PC-3 (cell line): ENCODE results near the gene C5AR2. TPM values are rescaled to one million over a fixed set of nuclear protein-coding genes. Genes with fewer than 3 reads are reported as not detected.

Source experiments
- ATAC-seq: fragments of 200-7000 bp; cut with Tn5 transposase; 2 replicates; pipeline ENCODE4 v1.9.1; 2020; ENCODE audit warnings: mild to moderate bottlenecking, moderate library complexity
- BruUV-seq: library from RNA; stranded (reverse); fragments of 400-500 nt; replicated peaks from 2 replicates; lab custom pipeline; 2021; lab: Mats Ljungman, UMichigan
- CTCF ChIA-PET: fragments of 300-600 bp; sonication (Branson Sonifier 250); formaldehyde crosslinking; loops from one replicate; lab custom pipeline; 2022; ENCODE audit warnings: antibody characterized with exemption; lab: Charles Lee
- POLR2A ChIA-PET: fragments of 300-600 bp; sonication (Branson Sonifier 250); formaldehyde crosslinking; loops from one replicate; lab custom pipeline; 2022; ENCODE audit warnings: antibody characterized with exemption; ENCODE audit not compliant: unreplicated experiment; lab: Charles Lee
- DNase-seq: peaks from one replicate; pipeline ENCODE4 v3.0.0-alpha.2; 2015
- H2AFZ ChIP-seq: fragments of 300-600 bp; sonication (generic); 2 replicates; pipeline ENCODE4 v1.6.0; 2016; ENCODE audit warnings: antibody characterized with exemption, low read length
- H3F3A ChIP-seq: fragments of 300-600 bp; sonication (generic); one replicate; pipeline ENCODE4 v1.6.0; 2017; ENCODE audit warnings: antibody characterized with exemption, low read length, control low read depth, mild to moderate bottlenecking; ENCODE audit not compliant: unreplicated experiment
- H3K27ac ChIP-seq: fragments of 300-600 bp; sonication (generic); 2 replicates; pipeline ENCODE4 v1.5.1; 2016; ENCODE audit warnings: mild to moderate bottlenecking, low read length
- H3K27me3 ChIP-seq: fragments of 300-600 bp; sonication (generic); 2 replicates; pipeline ENCODE4 v1.6.1; 2016; ENCODE audit warnings: low read length, mixed read lengths
- H3K36me3 ChIP-seq: fragments of 300-600 bp; sonication (generic); 2 replicates; pipeline ENCODE4 v1.6.1; 2016; ENCODE audit warnings: low read depth, mixed run types, low read length, mixed read lengths
- H3K4me1 ChIP-seq: fragments of 300-600 bp; sonication (generic); 2 replicates; pipeline ENCODE4 v1.5.1; 2016; ENCODE audit warnings: low read length; ENCODE audit not compliant: insufficient read depth
- H3K4me2 ChIP-seq: fragments of 300-600 bp; sonication (generic); 2 replicates; pipeline ENCODE4 v1.6.0; 2016; ENCODE audit warnings: low read length
- H3K4me3 ChIP-seq: fragments of 300-600 bp; sonication (generic); 2 replicates; pipeline ENCODE4 v1.5.1; 2016; ENCODE audit warnings: mild to moderate bottlenecking, low read length, mixed read lengths
- H3K79me2 ChIP-seq: fragments of 300-600 bp; sonication (generic); 2 replicates; pipeline ENCODE4 v1.6.1; 2017; ENCODE audit warnings: low read length, mixed read lengths
- H3K9ac ChIP-seq: fragments of 300-600 bp; sonication (generic); 2 replicates; pipeline ENCODE4 v1.6.0; 2016; ENCODE audit warnings: mild to moderate bottlenecking, low read length
- H3K9me2 ChIP-seq: fragments of 300-600 bp; sonication (generic); replicated peaks from 2 replicates; pipeline ENCODE4 v1.6.1; 2016; ENCODE audit warnings: mixed run types, low read length, mixed read lengths
- H3K9me3 ChIP-seq: fragments of 300-600 bp; sonication (generic); 2 replicates; pipeline ENCODE4 v1.6.1; 2016; ENCODE audit warnings: low read length, mixed read lengths
- H4K20me1 ChIP-seq: fragments of 300-600 bp; sonication (generic); 2 replicates; pipeline ENCODE4 v1.6.1; 2016; ENCODE audit warnings: low read length, mixed read lengths
- EZH2 ChIP-seq: fragments of 300-600 bp; sonication (generic); IDR thresholded peaks from one replicate; pipeline ENCODE4 v1.6.1; 2017; ENCODE audit warnings: antibody characterized with exemption, mild to moderate bottlenecking, low read length; ENCODE audit not compliant: unreplicated experiment
- EZH2phosphoT487 ChIP-seq: fragments of 300-600 bp; sonication (generic); IDR thresholded peaks from 2 replicates; pipeline ENCODE4 v1.6.1; 2018; ENCODE audit warnings: mild to moderate bottlenecking, antibody characterized with exemption, low read length, borderline replicate concordance
- intact Hi-C: fragments of 100-400 bp; cut with micrococcal nuclease; formaldehyde crosslinking; loops from 2 replicates; pipeline ENCODE4 v1.9.0; 2023
- total RNA-seq: library from RNA; depleted of rRNA; stranded (reverse); fragments of >200 nt; gene quantifications from 2 replicates; pipeline ENCODE4 v1.2.3, GENCODE V29; 2014
- TF ChIP-seq, protein P1 (sequence below): fragments of 300-600 bp; sonication (generic); conservative IDR thresholded peaks from 2 replicates; pipeline ENCODE4 v1.5.1; 2017; ENCODE audit warnings: antibody characterized with exemption, low read depth, mild to moderate bottlenecking, low read length

C5AR2 gene
- total RNA-seq, 1 experiment from 2014 or later, result not detected

DNA sequence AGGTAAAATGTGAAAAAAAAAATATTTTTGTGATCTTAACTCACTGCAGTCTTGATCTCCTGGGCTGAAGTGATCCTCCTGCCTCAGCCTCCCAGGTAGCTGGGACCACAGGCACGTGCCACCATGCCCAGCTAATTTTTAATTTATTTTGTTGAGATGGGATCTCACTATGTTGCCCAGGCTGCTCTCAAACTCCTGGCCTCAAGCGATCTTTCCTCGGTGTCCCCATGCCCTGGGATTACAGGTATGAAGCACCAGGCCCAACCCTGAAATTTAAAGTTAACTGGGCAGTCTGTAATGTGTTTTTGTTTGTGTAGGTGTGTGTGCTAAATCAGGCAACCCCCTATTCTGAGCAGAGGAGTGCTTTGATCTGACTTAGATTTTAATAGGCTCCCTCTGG, 25.7 kb upstream of the C5AR2 start:
- POLR2A ChIA-PET, result no interaction called here
- no peaks in the 10 kb centered on the region for H3K9me3 ChIP-seq
- H3K27me3 ChIP-seq, result no peaks in the 10 kb centered on the region
- no peak for ATAC-seq
- no TSS peak for BruUV-seq
- H3K9me2 ChIP-seq, result no peaks in the 10 kb centered on the region
- H3K4me2 ChIP-seq, result no peak overlapping the region
- no peak overlapping the region for H3K27ac ChIP-seq
- CTCF ChIA-PET, result no interaction called here
- H4K20me1 ChIP-seq, result no peaks in the 10 kb centered on the region
- no peak overlapping the region for H2AFZ ChIP-seq
- no peak overlapping the region for H3K4me3 ChIP-seq
- H3K4me1 ChIP-seq, result no peaks in the 10 kb centered on the region
- no peaks in the 10 kb centered on the region for H3K36me3 ChIP-seq
- H3F3A ChIP-seq, result no peaks in the 10 kb centered on the region
- H3K9ac ChIP-seq, result no peak overlapping the region
- intact Hi-C loops, result loop anchor here (5.0 kb wide), 1 partner anchor 41 kb away; the partner anchor contains the start of gene DHX34
- DNase-seq, result no peak
- TF ChIP-seq EZH2 (no peak), EZH2phosphoT487 (no peak)
- TF ChIP-seq, protein P1, sequence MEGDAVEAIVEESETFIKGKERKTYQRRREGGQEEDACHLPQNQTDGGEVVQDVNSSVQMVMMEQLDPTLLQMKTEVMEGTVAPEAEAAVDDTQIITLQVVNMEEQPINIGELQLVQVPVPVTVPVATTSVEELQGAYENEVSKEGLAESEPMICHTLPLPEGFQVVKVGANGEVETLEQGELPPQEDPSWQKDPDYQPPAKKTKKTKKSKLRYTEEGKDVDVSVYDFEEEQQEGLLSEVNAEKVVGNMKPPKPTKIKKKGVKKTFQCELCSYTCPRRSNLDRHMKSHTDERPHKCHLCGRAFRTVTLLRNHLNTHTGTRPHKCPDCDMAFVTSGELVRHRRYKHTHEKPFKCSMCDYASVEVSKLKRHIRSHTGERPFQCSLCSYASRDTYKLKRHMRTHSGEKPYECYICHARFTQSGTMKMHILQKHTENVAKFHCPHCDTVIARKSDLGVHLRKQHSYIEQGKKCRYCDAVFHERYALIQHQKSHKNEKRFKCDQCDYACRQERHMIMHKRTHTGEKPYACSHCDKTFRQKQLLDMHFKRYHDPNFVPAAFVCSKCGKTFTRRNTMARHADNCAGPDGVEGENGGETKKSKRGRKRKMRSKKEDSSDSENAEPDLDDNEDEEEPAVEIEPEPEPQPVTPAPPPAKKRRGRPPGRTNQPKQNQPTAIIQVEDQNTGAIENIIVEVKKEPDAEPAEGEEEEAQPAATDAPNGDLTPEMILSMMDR, result no peak
- H3K79me2 ChIP-seq, result no peaks in the 10 kb centered on the region

DNA sequence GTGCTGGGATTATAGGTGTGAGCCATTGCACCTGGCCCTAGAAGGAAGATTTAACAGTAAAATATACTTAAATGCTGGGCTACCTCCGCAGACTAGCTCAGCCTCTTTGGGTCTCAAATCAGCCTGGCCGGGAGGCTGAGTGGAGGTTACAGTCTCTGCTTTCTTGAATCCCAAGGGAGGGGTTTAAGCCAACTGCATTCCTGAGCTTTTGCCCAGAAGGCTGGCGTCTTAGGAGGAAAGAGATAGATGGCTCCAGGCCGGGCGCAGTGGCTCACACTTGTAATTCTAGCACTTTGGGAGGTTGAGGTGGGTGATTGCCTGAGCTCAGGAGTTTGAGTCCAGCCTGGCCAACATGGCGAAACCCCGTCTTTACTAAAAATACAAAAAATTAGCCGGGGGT, 22.9 kb upstream of the C5AR2 start:
- ChIA-PET CTCF (no interaction called here), POLR2A (no interaction called here)
- Histone ChIP-seq H3K27me3 (no peaks in the 10 kb centered on the region), H3K79me2 (no peaks in the 10 kb centered on the region), H3K9me2 (no peaks in the 10 kb centered on the region), H3K9ac (no peak overlapping the region), H3K27ac (no peak overlapping the region), H3K9me3 (no peaks in the 10 kb centered on the region), H3K4me3 (no peak overlapping the region), H3K4me2 (no peak overlapping the region), H4K20me1 (no peaks in the 10 kb centered on the region), H3K36me3 (no peaks in the 10 kb centered on the region), H3K4me1 (no peaks in the 10 kb centered on the region), H2AFZ (no peak overlapping the region), H3F3A (no peaks in the 10 kb centered on the region)
- no TSS peak for BruUV-seq
- ATAC-seq (no peak), DNase-seq (no peak)
- no peak for TF ChIP-seq EZH2
- intact Hi-C loops, result loop anchor here (5.0 kb wide), 1 partner anchor 38 kb away; the partner anchor contains the start of gene DHX34

DNA sequence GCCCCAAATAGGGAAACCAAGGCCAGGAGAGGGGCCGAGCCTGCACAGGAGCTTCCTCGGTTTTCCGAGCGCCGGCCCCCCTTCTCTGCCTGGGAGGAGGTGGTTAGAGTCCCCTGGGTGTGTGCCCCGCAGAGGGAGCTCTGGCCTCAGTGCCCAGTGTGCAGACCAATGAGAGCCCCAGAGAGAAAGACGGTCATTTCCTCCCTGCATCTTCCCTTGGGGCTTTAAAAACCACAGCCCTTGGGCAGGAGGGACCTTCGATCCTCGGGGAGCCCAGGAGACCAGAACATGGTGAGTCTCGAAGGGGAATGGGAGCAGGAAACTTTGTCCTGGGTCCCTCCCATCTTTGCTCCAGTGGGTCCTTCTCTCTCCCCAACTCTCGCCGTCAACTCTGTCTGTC, 22.4 kb upstream of the C5AR2 start, which contains the start of gene C5AR1:
Gene C5AR1, plus strand, starts transcription at position 254 of the 400 bp plus-strand sequence. Its CDS starts 35 bp downstream, at position 289.
- no peaks in the 10 kb centered on the region for H3K27me3 ChIP-seq
- H3K9me3 ChIP-seq, result no peaks in the 10 kb centered on the region
- H3K27ac ChIP-seq, result no peak within 1 kb of the TSS
- no peaks in the 10 kb centered on the region for H3K79me2 ChIP-seq
- DNase-seq (no peak), ATAC-seq (no peak)
- H2AFZ ChIP-seq, result no peak within 1 kb of the TSS
- H3K4me2 ChIP-seq, result no peak within 1 kb of the TSS
- ChIA-PET CTCF (no interaction called here), POLR2A (no interaction called here)
- TF ChIP-seq EZH2phosphoT487, result no peak
- no peak for TF ChIP-seq EZH2
- TF ChIP-seq, protein P1, result no peak
- H4K20me1 ChIP-seq, result no peaks in the 10 kb centered on the region
- H3K9me2 ChIP-seq, result no peaks in the 10 kb centered on the region
- intact Hi-C loops, result loop anchor here (5.0 kb wide), 1 partner anchor 38 kb away; the partner anchor contains the start of gene DHX34
- no peaks in the 10 kb centered on the region for H3K36me3 ChIP-seq
- no TSS peak for BruUV-seq
- H3K4me3 ChIP-seq, result no peak within 1 kb of the TSS
- no peak within 1 kb of the TSS for H3K9ac ChIP-seq
- no peaks in the 10 kb centered on the region for H3K4me1 ChIP-seq
- no peaks in the 10 kb centered on the region for H3F3A ChIP-seq
